Measurements from ENCODE around the gene HOXA2.

Gene HOXA2

DNA sequence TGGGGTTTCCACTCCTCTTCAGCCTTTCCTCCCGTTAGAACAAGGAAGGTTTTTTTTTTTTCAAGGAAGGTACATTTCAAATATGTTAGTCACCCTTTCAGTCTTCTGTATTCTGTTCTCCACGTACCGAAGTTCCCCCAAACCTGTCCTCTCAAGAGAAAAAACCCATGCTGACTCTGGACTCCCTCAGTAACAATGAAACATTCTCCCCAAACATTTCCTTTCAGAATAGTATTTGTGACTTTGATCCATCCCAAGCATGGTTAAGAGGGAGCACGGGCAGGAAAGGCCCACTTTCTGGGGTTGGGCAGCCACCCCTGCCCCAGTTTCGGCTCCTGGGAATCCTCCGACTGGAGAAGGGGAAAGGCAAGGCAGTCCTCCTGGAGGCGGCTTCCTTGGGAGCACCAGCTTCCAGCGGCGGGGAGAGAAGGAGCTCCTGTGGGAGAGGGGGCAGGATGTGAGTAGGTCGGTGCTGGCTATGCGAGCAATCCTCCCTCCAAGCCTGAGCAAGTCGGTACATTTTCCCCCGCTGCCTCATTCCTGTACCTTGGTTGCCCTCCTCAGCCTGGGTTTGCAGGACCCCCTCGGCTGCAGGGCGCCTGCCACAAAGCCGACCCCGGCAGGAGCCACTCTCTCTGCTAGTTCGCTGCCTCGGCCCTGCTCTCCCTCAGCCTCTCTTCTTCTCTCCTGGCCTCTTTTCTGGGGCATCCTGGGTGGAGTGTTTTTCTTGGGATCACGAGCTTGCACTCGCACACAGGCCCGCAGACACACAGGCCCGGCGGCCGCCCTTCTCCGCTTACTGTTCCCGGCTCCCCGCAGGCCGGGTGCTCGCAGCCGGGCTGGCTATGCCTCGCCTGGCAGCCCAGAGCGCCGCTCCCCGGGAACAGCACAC lies 4.6 kb downstream of the HOXA2 start:
- no peak for DNase-seq

DNA sequence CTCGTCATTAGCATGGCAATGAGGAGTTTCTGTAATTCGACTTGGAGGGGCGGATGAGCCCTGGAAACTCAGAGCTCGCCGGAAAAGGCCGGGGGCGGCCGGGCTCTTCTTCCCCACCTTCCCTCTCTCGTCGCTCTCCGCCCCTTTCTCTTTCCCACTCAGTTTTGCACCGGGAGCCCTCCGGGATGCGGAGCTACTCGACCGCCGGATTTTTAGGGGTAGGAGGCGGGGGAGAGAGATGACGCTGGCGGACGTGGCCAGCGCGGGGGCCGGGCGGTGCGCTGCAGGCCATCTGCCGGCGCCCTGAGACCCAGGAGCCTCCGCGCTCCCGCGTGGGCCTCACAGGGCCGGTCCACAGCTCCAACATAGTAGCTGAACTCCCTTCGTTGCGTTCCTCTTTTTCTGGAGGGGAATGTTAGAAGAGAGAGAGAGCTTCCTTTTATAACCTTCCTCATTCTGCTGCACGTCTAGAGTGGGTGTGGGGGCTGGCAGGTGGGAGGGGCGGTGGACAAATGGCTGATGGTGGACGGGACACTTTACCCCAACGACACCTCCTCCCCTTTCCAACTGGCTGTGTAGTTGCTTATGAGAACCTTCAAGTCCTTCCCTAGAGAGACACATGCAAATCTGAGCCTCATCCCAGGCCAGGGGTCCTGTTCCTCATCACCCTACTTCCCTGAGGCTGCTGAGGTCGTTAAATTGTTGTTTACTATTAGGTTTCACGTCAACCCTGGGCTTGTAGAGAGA lies 5.5 kb downstream of the HOXA2 start:
- no peak for DNase-seq

DNA sequence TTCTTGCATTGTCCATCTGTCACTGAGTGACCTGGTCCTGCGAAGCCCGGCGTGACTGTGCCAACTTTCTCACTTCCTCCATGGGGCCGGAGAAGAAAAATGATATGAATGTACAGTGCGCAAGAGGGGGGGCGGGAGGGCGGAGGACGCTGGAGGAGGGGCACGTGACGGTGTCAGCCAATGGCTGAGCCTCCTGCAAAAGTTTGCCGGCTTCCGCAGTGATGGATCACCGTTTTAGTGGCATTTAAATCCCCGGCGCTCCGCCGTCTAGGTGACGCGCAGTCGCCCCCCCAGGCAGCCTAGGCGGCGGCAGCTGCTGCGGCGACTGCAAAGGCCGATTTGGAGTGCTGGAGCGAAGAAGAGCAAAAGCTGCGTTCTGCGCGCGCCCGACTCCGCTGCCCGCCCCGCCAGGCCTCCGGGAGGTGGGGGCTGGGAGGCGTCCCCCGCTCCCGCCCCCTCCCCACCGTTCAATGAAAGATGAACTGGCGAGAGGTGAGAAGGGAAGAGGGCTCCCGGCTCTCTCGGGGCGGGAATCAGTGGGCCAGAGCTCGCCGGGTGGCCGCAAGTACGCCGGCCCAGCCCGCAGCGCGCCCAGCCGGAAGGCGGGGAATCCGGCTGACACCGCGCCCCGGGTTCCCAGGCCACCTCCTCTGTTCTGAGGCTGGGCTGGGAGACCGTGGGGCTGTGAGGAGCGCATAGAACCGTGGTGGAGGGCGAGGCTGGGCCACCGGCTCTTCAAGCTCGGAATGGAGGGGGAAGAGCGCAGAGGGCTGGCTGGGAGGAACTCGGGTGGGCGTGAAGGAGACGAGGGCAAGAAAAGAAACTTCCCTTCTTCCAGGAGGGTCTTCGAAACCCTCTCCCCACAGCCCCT lies 6.4 kb downstream of the HOXA2 start, which contains the start of gene HOXA1:
TSS of gene HOXA1 (minus strand) at position 104 of the 871 bp plus-strand sequence. CDS start at position 16, 88 bp downstream.
- no peak for DNase-seq

DNA sequence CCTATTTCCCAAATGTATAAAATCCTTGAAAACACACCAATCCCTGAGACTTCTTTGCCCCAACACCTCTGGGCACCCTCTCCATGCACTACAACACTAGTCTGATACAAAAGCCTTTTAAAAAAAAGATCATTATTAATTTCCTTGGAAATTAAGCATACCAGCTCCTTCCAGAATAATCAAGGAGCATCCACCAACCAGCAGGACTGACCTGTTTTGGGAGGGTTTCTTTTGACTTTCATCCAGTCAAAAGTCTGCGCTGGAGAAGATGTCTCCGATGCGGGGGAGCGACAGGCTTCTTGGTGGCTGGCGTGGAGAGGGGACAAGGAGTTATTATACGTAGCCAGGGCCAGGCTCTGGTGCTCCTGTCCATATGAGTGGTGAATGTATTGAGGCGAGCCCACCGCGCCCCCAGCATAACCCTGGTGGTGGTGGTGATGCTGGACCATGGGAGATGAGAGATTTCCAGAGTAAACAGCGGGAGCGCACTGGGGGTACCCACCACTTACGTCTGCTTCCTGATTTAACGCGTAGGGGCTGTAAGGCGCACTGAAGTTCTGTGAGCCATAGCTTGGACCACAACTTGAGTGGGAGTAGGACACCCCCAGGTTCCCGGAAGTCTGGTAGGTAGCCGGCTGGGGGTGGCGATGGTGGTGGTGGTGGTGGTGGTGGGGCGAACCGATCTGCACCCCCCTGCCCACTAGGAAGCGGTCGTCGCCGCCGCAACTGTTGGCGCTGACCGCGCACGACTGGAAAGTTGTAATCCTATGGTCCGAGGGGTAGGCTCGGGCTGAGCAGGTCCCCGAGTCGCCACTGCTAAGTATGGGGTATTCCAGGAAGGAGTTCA lies 7.2 kb downstream of the HOXA2 start:
- no peak for DNase-seq

DNA sequence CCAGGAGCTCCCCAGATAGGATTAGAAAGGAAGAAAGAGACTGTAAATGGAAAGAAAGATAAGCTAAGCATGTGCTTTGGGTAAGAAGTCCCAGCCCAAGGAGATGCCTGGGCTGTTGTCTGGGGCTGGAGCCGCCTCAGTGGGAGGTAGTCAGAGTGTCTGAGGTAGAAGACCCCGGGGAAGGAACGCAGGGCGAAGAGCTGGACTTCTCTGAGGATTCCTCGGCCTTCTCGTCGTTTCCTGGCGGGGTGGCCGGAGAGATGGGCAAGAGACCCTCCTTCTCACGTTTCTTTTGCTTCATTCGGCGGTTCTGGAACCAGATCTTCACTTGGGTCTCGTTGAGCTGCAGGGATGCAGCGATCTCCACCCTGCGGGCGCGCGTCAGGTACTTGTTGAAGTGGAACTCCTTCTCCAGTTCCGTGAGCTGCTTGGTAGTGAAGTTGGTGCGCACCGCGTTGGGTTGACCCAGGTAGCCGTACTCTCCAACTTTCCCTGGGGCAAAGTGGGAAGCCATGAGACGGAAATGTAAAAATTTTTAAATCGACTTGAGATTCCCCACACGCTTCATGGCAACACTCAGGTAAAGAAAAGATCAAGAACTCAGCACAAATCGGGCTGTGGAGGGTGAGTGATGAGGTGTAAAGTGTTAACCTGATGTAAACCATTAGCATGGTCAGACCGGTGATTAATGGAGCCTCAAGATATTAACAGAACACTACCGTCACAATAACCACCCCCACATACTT lies 8.0 kb downstream of the HOXA2 start:
- DNase-seq: no peak

DNA sequence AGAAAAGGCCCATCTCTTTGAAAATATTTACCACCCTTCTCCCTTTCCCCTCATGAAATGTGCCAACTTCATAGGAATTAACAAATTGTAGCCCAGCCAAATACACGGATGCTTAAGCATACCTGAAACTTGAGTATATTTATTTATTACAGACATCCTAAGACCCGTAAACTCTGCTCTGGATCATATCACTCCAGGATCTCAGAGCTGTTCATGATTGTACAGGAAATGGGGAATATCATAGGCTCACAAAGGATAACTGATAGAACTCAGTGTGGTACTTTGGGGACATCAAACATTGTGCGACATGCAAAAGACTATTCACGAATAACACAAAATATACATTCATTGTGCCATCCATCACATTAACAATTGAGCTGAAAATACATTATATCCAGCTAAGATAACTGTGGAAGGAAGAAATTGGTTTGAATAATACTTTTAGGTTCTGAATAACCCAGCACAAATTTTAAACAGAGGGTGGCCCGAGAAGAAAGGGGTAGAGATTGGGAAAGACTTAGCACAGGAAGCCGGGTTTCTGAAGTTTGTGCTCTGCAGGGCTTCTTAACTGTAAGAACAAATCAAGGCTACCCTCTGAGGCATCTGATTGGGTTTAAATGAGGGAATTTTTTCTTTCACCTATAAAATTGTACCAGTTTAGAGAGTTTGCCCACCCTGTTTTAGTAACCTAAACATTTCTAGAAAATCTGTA lies 9.1 kb downstream of the HOXA2 start:
- no peak for DNase-seq

DNA sequence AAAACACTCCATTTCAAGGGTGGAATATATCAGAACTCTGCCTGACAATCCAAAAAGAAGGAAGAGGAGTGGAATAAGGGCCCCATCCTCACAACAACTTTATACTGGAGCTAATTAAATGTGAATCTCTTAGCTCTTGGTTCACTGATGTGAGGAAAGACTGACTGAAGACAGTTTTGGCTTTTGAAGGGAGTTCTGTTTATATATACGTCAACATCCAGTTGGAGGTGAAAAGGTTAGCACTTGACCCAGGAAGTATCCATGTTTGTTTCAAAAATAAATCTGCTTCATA lies 9.7 kb downstream of the HOXA2 start:
- no peak for DNase-seq

DNA sequence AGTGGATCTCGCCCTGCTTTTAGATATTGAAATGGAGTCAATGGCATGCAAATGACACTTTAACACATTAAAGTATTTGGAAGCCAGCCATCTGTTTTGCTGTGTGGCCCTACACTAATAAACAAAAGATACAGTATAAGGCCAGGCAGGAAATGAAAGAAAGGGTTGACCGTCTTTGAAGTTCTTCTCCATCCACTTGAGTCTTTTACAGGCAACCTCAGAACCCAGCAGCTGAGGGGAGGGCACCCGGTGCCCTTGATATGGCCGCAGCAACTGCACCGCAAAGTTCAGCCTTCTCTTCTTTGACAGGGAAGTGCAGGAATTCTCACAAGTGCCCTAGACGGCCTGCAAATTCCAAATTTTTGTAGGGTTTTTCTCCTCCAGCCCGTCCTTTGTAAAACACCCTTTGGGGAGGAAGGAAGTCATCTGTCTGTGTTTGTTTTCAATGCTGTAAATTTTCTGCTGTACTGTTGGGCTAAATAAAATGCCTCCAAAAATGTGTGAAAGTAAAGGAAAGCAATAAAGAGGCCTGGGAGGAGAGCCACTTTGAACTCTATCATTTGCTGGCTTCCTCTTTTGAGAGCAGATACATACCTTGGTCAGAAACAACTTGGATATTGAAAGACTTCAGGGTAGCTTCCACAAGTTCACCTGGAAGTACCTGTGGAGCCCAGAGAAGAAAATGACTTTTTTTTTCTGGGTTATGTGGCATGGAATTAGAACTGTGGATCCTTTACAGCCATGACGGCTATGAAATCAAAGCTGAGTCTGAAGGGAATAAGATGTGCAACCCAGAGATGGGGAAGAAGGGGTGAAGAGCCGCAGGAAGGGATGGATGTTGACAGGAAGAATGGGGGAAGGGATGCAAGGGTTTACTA lies 10.3 kb downstream of the HOXA2 start:
- no peak for DNase-seq

DNA sequence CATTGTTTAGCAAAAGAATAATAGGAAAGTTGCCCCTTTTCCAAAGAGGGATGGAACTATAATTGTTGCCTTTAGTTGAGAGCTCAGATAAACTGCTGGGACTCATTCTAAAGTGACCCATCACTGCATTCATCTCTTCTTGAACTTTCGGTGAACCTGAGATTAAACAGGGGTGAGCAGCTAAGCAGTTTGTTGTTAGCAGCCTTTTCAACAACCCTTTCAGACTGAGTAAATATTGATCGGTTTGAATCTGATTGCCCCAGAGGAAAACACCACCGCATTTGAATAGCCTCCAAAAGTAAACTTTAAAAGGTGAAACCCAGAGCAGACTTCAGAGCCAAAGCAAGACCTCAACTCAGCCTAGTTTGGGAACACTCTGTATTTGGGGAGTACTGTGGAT lies 11.4 kb downstream of the HOXA2 start:
- no peak for DNase-seq

DNA sequence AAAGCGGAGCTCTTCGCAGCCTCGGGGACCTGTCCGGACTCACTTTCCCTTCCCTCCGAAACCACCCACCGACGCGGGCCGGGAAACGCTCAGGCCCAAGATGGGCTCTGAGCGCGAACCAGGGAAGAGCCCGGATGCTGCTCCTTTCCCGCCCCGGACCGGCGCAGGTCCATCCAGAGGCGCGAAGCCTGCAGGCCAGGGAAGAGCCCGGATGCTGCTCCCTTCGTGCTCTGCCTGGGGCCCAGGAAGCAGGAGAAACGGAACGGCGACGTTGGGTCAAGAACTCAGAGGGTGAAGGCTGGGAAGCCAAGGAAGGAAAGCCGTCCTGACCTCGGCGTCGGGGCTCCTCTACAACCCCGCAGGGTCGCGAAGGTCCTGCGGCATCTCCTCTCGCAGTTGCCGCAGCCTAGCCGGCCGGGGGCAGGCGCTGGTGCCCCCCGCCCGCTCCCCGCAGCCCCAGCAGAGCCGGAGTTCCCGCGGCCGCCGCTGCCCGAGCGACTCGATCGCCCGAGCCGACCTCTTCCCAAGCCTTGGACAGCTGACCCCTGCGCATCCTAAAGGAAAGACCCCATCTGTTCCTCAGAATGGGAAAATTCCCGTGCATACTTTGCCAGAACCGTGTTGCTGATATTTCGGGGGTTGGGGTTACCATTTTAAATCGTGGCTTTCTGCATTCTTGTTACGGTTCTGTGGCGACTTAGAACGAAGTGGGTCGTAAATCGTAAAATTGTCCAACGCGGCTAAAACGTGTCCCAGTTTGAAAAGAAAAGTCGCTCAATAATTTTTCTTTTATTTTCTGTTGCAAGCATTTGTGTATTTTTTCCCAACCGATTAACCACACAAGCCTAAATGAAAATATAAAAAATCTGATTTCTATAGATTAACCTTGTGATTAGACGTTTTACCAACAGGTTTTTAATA lies 14.2 kb downstream of the HOXA2 start:
- DNase-seq: no peak

DNA sequence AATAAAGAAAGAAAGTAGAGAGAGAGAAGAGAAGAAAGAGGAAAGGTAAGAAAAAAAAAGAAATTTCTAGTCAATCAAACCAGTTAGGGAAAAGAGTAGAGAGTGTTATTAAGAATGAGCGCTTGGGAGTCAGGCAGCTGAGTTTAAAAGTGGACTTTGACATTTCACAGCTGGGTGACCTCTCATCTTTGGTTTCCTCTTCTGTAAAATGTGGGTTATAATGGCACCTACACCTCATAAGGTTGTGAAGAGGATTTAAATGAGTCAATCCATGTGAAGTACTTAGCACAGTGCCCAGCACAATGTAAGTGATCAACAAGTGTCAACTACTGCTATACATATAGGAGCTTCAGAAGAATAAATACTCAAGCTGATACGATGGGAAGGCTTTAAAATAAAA lies 18.8 kb downstream of the HOXA2 start:
- DNase-seq: no peak

DNA sequence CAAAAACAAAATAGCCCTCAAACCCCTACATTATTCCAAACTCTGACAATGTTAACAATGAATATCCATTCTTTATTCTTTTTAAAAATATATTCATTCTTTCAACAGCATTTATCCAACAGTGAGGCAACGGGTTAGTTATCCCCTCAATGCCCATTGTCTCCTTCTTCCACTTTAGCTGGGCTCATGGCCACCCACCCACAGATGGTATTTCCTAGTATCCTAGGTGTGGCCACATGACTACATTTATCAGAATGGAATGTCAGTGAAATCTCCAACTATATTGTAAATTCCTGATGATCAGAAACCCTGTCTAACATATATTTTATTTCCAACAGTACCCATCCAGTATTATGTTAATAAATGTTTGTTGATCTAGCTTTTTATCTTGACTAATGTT lies 20.3 kb downstream of the HOXA2 start:
- no peak for DNase-seq

DNA sequence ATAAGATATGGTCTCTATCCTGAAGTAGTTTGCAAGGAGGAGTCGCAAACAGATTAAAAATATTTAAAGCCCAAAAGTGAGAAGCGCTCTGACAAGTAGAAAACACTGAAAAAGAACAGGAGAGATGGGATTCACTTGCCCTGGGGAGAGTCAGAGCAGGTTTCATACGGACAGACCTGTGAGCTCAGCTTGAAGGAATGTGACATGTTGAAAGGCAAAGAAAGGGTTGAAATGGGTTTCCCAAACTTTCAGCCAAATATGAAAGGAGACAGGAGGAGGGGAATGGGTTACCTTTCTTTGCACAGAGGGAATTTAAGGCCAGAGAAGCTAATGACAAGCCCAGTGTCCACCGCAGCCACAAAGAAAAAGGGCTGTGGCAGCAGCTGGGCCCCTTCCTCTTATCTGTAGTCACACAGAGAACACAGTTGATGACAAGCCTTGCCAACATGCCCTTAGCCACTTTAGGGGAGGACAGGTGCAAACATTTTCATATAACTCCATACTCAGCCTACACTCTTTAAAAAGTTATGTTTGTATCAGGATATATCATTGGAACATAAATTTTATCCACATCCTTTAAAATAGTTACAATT lies 21.5 kb downstream of the HOXA2 start:
- no peak for DNase-seq

DNA sequence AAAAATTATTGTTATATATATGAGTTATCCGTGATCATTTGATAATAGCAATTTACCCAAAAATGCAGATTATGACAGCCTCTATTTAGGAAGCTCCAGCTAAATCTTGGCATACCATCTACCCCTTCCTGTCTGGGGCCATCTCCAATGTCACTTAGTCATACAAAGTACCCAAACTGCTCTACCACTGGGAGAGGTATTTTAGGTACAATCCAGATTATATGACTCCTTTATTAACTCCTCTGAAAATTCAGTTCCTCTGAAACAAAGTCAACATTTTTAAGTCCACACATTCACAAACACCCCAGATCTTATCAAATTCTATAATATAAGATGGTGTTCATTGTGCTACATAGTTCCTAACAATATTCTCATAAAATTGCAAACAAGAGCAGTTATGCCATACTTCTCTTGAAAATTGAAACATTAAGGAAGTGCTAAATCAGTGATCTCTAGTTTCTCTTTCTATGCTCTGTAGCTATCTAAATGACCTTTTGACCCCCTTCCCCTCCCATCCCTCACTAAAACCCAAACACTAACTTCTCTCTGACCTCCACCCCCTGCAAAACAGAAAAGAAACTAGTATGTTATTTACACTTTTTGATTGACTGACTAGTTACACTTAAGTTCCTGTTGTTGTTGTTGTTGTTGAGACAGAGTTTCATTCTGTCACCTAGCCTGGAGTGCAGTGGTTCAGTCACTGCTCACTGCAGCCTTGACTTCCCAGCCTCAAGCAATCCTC lies 23.1 kb downstream of the HOXA2 start:
- no peak for DNase-seq

DNA sequence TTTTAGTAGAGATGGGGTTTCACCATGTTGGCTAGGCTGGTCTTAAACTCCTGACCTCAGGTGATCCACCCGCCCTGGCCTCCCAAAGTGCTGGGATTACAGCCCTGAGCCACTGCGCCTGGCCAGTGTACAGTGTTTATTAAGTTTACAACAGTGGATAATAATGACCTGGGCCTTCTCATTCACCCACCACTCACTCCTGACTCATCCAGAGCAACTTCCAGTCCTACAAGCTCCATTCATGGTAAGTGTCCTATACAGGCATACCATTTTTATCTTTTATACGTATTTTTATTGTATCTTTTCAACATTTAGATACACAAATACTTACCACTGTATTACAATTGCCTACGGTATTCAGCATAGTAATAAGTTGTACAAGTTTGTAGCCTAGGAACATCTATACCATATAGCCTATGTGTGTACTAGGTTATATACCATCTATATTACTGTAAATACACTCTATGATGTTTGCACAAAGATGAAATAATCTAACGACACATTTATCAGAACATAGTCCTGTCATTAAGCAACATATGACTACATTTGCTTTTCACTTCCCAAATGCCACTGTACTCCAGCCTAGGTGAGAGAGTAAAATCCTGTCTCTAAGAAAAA lies 23.8 kb downstream of the HOXA2 start:
- DNase-seq: no peak

DNA sequence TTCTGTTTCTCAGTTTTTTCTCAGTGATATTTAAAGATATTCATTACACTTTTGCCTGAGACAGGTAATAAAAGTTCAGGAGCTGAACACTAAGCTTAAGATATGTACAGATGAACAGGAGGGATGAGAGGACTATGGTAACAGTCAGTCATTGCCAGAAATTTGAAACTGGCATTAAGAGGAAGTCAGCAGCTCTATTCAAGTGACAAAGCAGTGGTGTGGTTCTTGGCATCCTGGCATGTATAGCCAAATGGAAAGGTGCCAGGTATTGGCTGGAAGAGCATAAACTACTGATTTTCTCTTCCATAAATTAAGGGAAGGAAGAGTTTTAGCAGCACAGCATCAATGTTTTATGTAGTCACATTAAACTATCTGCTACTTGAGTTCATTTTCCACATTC lies 29.4 kb downstream of the HOXA2 start:
- no peak for DNase-seq

All from NCI-H2227 treated with DMSO at 0.1 percent for 48 hours (cell line).